ENCODE data around the gene MOGAT2.
A peak's percentile ranks its signal among the peaks of the same experiment; 100 is the strongest.

Gene MOGAT2

GRCh38 chr11:75766443-75767227 lies 49.0 kb downstream of the MOGAT2 start:
- TF ChIP-seq CTCF (conservative IDR thresholded peaks at IDR 0.05; ENCODE audit: low read depth, low read length), result no peak
- DNase-seq (ENCODE audit: low read depth), result peak; percentile 23
- H3K4me3 ChIP-seq (ENCODE audit: low read depth, low read length), result no peak overlapping the region

GRCh38 chr11:75767228-75767572 lies 49.6 kb downstream of the MOGAT2 start:
- DNase-seq (ENCODE audit: low read depth), result no peak
- no peak for TF ChIP-seq CTCF (conservative IDR thresholded peaks at IDR 0.05; ENCODE audit: low read depth, low read length)
- no peak overlapping the region for H3K4me3 ChIP-seq (ENCODE audit: low read depth, low read length)

GRCh38 chr11:75767793-75768111 lies 50.1 kb downstream of the MOGAT2 start:
- no peak overlapping the region for H3K4me3 ChIP-seq (ENCODE audit: low read depth, low read length)
- no peak for TF ChIP-seq CTCF (conservative IDR thresholded peaks at IDR 0.05; ENCODE audit: low read depth, low read length)
- DNase-seq (ENCODE audit: low read depth), result no peak

GRCh38 chr11:75768112-75768908 lies 50.7 kb downstream of the MOGAT2 start, which contains the start of gene DGAT2:
TSS of gene DGAT2 (plus strand) at chr11:75768778. CDS start at chr11:75768992, 214 bp downstream.
- DNase-seq (ENCODE audit: low read depth), result peak; percentile 69
- peak within 1 kb of the TSS; percentile 54 for H3K4me3 ChIP-seq (ENCODE audit: low read depth, low read length)
- TF ChIP-seq CTCF (conservative IDR thresholded peaks at IDR 0.05; ENCODE audit: low read depth, low read length), result no peak

GRCh38 chr11:75768909-75769771 lies 51.5 kb downstream of the MOGAT2 start:
- no peak for DNase-seq (ENCODE audit: low read depth)
- TF ChIP-seq CTCF (conservative IDR thresholded peaks at IDR 0.05; ENCODE audit: low read depth, low read length), result no peak
- H3K4me3 ChIP-seq (ENCODE audit: low read depth, low read length), result peak overlapping the region; percentile 54

- no peak for DNase-seq (ENCODE audit: low read depth)
Measured at GRCh38 chr11:75770102-75770501, 52.5 kb downstream of the MOGAT2 start.

More at GRCh38 chr11:75770102-75770501, 52.5 kb downstream of the MOGAT2 start:
- no peak overlapping the region for H3K4me3 ChIP-seq (ENCODE audit: low read depth, low read length)
- TF ChIP-seq CTCF (conservative IDR thresholded peaks at IDR 0.05; ENCODE audit: low read depth, low read length), result no peak
